ENCODE measurements around the gene PSMB11. TPM values are rescaled to one million over a fixed set of nuclear protein-coding genes. Genes with fewer than 3 reads are reported as not detected.

The PSMB11 gene
- total RNA-seq, 1 experiment from 2014 or later: not detected

GRCh38 chr14:23090254-23090636 lies 48.2 kb downstream of the PSMB11 start:
- Histone ChIP-seq H3K36me3 (ENCODE audit: control insufficient read depth in 1 of 2, insufficient read depth in 2 of 2, low read length in 2 of 2) (peaks cover 53% of the 10 kb centered on the region in 2 experiments), H3K27ac (ENCODE audit: low read depth, low read length) (no peak overlapping the region), H3K79me2 (ENCODE audit: insufficient read depth, low read length) (peaks cover 80% of the 10 kb centered on the region), H3K9me3 (ENCODE audit: control insufficient read depth in 1 of 2, insufficient read depth in 1 of 2, low read depth in 1 of 2, low read length in 2 of 2) (no peaks in the 10 kb centered on the region), H3K9ac (ENCODE audit: low read length) (no peak overlapping the region), H3K4me3 (replicated peaks in 1 of 2; ENCODE audit: low read depth in 1 of 2, low read length in 2 of 2) (no peak overlapping the region), H3K9me2 (ENCODE audit: insufficient read depth) (no peaks in the 10 kb centered on the region), H4K20me1 (ENCODE audit: insufficient read depth) (peaks cover 6% of the 10 kb centered on the region; the same call in 1 of the 2 replicates), H3K27me3 (ENCODE audit: insufficient read depth, low read length) (no peaks in the 10 kb centered on the region), H3K4me1 (ENCODE audit: control insufficient read depth in 1 of 2, insufficient read depth in 2 of 2, low read length in 2 of 2) (peaks cover 4 to 9% of the 10 kb centered on the region in 2 experiments; a peak in 2 of 4 replicates), H2AFZ (ENCODE audit: low read depth, low read length, poor library complexity, severe bottlenecking) (no peak overlapping the region), H3K4me2 (ENCODE audit: low read length) (no peak overlapping the region)
- no TSS peak for BruUV-seq (replicated peaks)
- DNase-seq (ENCODE audit: low read depth, low spot score) (no peak), ATAC-seq (no peak)
- ChIA-PET POLR2A (no interaction called here), RAD21 (ENCODE audit: low non-redundant PET in 1 of 2, low total read pairs in 2 of 2, uncharacterized antibody in 2 of 2, unreplicated experiment in 2 of 2) (no interaction called here), CTCF (interaction anchor here (0.9 to 3.1 kb wide), 2 partner anchors 19 to 21 kb away, joined by 3 to 9 read pairs; no protein-coding TSS in a partner anchor)
- intact Hi-C loops (cut with micrococcal nuclease): no loop called here
- TF ChIP-seq JUND (IDR thresholded peaks at IDR 0.05) (no peak), CBX3 (IDR thresholded peaks at IDR 0.05; ENCODE audit: low read depth) (no peak), ZFX (IDR thresholded peaks at IDR 0.05) (no peak), CTCF (IDR thresholded peaks at IDR 0.05 in 2 of 3, conservative IDR thresholded peaks at IDR 0.05 in 1 of 3; ENCODE audit: borderline replicate concordance in 1 of 3, insufficient read depth in 1 of 3, low read depth in 2 of 3, low read length in 2 of 3) (no peak), YY1 (IDR thresholded peaks at IDR 0.05; ENCODE audit: extremely low read depth, insufficient replicate concordance, low read depth, low read length) (no peak), MAX (IDR thresholded peaks at IDR 0.05) (no peak), CEBPB (IDR thresholded peaks at IDR 0.05; ENCODE audit: low read depth) (no peak)
